Kidney (tissue), 14 donors: ENCODE measurements around the gene GPR152. TPM values are rescaled to one million over a fixed set of nuclear protein-coding genes. Genes with fewer than 3 reads are reported as not detected.

Experiments
- DNase-seq, 5 donors: peaks; one replicate each; pipeline ENCODE4 v3.0.0-alpha.2; 2013 to 2020
- FAIRE-seq: peaks from 2 replicates; lab custom pipeline; 2012; peaks lifted over from hg19 to GRCh38; lab: Jason Lieb, UNC
- H3K27ac ChIP-seq, 2 donors: one replicate each; pipeline ENCODE4 v1.7.0; 2013; ENCODE audit warnings: low read depth in 2 of 2, low read length in 2 of 2, inconsistent platforms in 1 of 2
- H3K27me3 ChIP-seq: one replicate; pipeline ENCODE4 v1.7.1; 2013; ENCODE audit warnings: low read length, inconsistent platforms; ENCODE audit not compliant: control insufficient read depth, insufficient read depth
- H3K36me3 ChIP-seq, 3 donors: one replicate each; pipeline versions ENCODE4 v1.7.0 to v1.7.1; 2013; ENCODE audit warnings: low read length in 3 of 3, control low read depth in 1 of 3, inconsistent platforms in 1 of 3; ENCODE audit not compliant: insufficient read depth in 3 of 3, control insufficient read depth in 2 of 3
- H3K4me1 ChIP-seq, 3 donors: one replicate each; pipeline versions ENCODE4 v1.7.0 to v1.7.1; 2013; ENCODE audit warnings: low read length in 3 of 3, inconsistent platforms in 1 of 3, low read depth in 1 of 3; ENCODE audit not compliant: control insufficient read depth in 2 of 3, insufficient read depth in 2 of 3
- H3K4me3 ChIP-seq, 3 donors: one replicate each; pipeline versions ENCODE4 v1.7.0 to v1.8.1; 2013; ENCODE audit warnings: low read length in 3 of 3, control low read depth in 1 of 3, inconsistent platforms in 1 of 3
- H3K9ac ChIP-seq, 3 donors: one replicate each; pipeline versions ENCODE4 v1.7.0 to v1.7.1; 2013; ENCODE audit warnings: low read length in 3 of 3, control low read depth in 1 of 3, inconsistent platforms in 1 of 3
- H3K9me3 ChIP-seq, 3 donors: one replicate each; pipeline versions ENCODE4 v1.7.0 to v1.7.1; 2013; ENCODE audit warnings: low read length in 3 of 3, control low read depth in 1 of 3, inconsistent platforms in 1 of 3; ENCODE audit not compliant: control insufficient read depth in 2 of 3, insufficient read depth in 1 of 3
- intact Hi-C: fragments of 100-400 bp; cut with DNase I; formaldehyde crosslinking; loops from one replicate; pipeline ENCODE4 v1.11.1; 2022
- polyA plus RNA-seq: library from polyadenylated mRNA; stranded (reverse); fragments of 350-450 nt; fragmentation: Illumina TruSeq; extraction: RNeasy Lipid Tissue Mini Kit (QIAGEN cat#74804); gene quantifications from one replicate; pipeline ENCODE4 v1.2.3, GENCODE V29; 2014; ENCODE audit warnings: low read depth, low replicate concordance; ENCODE audit not compliant: insufficient read depth
- total RNA-seq: library from RNA; stranded (reverse); fragmentation: NEBNext Ultra II Directional; extraction: Animal tissue kit (Norgen Biotek cat#: 25700); gene quantifications from one replicate; pipeline ENCODE4 v1.2.1, GENCODE V29; 2021
- TF ChIP-seq, protein P1 (sequence below): IDR thresholded peaks from 3 replicates; pipeline ENCODE4 v1.5.1; 2012; ENCODE audit warnings: mild to moderate bottlenecking, moderate library complexity, borderline replicate concordance; ENCODE audit not compliant: insufficient read depth; ENCODE audit errors: extremely low read depth
- donor health status: control.
- donor health status: control.
- donor health status: control.
- donor health status: control.
- donor health status: control.
- donor health status: DM: yes; HTN: yes; CAD: no.
- donor health status: Normal renal cell carcinoma (clear cell type).

GPR152 gene
- total and polyA plus RNA-seq, 2 donors from 2014 or later = not detected

DNA sequence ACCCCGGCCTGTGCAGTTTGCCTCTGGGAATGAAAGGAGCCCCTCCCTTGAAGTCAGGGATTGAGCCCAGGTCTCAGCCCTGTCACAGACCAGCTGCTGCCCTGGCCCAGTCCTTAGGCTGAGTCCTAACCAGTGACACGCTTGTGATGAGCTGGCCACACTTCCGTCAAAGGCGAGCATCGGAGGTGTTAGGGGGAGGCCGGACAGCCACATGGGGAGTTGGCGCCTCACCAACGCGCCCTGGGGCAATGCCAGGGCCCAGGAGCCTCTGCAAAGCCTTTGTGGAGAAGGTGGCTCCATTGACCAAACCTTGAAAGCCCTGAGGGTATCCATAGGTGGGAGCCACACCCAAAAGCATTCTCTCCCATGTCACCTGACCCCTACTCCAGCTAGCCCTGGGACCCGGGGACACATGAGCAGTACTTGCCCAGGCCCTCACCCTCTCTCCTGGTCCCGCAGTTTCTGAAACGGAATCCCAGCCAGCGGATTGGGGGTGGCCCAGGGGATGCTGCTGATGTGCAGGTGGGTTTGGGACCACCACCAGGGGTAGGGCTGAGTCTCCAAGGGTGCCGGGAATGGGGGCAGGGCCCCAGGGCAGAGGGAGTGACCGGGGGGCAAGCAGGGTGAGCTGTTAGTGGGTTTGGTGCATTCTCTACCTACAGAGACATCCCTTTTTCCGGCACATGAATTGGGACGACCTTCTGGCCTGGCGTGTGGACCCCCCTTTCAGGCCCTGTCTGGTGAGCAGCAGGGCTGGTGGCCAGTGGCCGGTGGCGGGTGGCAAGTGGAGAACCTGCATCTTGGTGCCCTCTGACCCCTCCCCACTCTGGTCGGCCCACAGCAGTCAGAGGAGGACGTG, 18.8 kb downstream of the GPR152 start:
- Histone ChIP-seq H3K9me3 (no peaks in the 10 kb centered on the region), H3K4me3 (no peak overlapping the region), H3K36me3 (peaks cover 0 to 9% (median 9%) of the 10 kb centered on the region in 3 donors), H3K27ac (no peak overlapping the region), H3K9ac (no peak overlapping the region), H3K27me3 (no peaks in the 10 kb centered on the region), H3K4me1 (peaks cover 0 to 7% (median 3%) of the 10 kb centered on the region in 3 donors)
- intact Hi-C loops = no loop called here
- no peak for DNase-seq
- FAIRE-seq = no peak
- TF ChIP-seq, protein P1, sequence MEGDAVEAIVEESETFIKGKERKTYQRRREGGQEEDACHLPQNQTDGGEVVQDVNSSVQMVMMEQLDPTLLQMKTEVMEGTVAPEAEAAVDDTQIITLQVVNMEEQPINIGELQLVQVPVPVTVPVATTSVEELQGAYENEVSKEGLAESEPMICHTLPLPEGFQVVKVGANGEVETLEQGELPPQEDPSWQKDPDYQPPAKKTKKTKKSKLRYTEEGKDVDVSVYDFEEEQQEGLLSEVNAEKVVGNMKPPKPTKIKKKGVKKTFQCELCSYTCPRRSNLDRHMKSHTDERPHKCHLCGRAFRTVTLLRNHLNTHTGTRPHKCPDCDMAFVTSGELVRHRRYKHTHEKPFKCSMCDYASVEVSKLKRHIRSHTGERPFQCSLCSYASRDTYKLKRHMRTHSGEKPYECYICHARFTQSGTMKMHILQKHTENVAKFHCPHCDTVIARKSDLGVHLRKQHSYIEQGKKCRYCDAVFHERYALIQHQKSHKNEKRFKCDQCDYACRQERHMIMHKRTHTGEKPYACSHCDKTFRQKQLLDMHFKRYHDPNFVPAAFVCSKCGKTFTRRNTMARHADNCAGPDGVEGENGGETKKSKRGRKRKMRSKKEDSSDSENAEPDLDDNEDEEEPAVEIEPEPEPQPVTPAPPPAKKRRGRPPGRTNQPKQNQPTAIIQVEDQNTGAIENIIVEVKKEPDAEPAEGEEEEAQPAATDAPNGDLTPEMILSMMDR = no peak

- Histone ChIP-seq H3K4me3 (no peak overlapping the region), H3K27ac (no peak overlapping the region), H3K9ac (no peak overlapping the region), H3K27me3 (no peaks in the 10 kb centered on the region), H3K9me3 (no peaks in the 10 kb centered on the region), H3K4me1 (peaks cover 0 to 7% (median 4%) of the 10 kb centered on the region in 3 donors), H3K36me3 (peaks cover 0 to 9% (median 8%) of the 10 kb centered on the region in 3 donors)
- FAIRE-seq (no peak), DNase-seq (no peak)
- intact Hi-C loops = no loop called here
- TF ChIP-seq, protein P1 = no peak
These were observed 19.7 kb downstream of the GPR152 start for GRCh38 chr11:67432655-67433349.

DNA sequence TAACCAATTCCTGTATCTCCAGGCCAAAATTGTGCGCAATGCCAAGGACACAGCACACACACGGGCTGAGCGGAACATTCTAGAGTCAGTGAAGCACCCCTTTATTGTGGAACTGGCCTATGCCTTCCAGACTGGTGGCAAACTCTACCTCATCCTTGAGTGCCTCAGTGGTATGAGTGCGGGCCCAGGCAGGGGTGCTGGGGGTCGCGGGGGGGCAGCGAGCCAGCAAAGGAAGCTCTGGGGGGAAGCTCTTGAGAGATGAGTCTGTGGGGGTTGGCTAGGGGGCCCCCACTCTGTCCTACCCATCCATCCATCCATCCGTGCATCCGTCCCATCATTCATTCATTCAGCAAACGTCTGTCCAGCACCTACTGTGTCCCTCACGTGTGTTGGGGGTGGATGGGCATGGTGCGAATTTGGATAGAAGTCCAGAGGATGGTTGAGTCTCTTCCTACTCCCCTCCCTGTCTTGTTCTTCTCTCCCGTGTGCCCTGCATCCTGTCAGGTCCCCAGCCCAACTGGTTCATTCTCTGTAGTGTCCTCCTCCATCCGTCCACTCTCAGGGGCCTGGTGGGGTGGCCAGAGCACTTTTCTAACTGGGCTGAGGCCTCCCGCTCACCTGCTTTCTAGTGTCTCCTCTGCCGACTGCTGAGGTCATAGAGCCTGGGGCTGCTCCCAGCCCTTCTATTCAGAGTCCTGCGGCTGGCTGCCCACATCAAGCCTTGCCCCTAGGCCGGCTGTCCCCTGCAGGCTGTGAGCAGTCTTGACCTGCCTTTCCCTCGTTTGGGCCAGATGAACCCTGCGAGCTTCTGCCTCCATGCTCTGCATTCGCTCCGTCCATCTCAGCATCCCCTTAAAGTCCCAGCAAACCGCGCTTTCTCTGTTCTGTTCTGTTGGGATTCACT, 20.9 kb downstream of the GPR152 start:
- Histone ChIP-seq H3K27ac (no peak overlapping the region), H3K27me3 (no peaks in the 10 kb centered on the region), H3K4me1 (peaks cover 0 to 7% (median 4%) of the 10 kb centered on the region in 3 donors), H3K36me3 (peaks cover 0 to 9% (median 6%) of the 10 kb centered on the region in 3 donors), H3K9me3 (no peaks in the 10 kb centered on the region), H3K4me3 (no peak overlapping the region), H3K9ac (no peak overlapping the region)
- TF ChIP-seq, protein P1 = no peak
- DNase-seq (no peak), FAIRE-seq (no peak)
- intact Hi-C loops = no loop called here
